Karpas-422 (cell line): Measurements from ENCODE around the gene MNT. TPM values are rescaled to one million over a fixed set of nuclear protein-coding genes. Genes with fewer than 3 reads are reported as not detected.

ENCODE experiments used
- DNase-seq: peaks from one replicate; pipeline ENCODE4 v3.0.0-alpha.2; 2015
- H2AFZ ChIP-seq: fragments of 200-600 bp; sonication (generic); 2 replicates; pipeline ENCODE4 v1.6.1; 2014; ENCODE audit warnings: antibody characterized with exemption, low read length, mixed read lengths
- H3K27ac ChIP-seq: fragments of 200-600 bp; sonication (generic); 2 replicates; pipeline ENCODE4 v1.5.1; 2014; ENCODE audit warnings: mild to moderate bottlenecking, low read length, moderate library complexity
- H3K27me3 ChIP-seq: fragments of 200-600 bp; sonication (generic); 2 replicates; pipeline ENCODE4 v1.6.1; 2014; ENCODE audit warnings: low read length, mixed read lengths
- H3K36me3 ChIP-seq: fragments of 200-600 bp; sonication (generic); 2 replicates; pipeline ENCODE4 v1.6.1; 2014; ENCODE audit warnings: low read length, mixed read lengths; ENCODE audit not compliant: insufficient read depth
- H3K4me1 ChIP-seq: fragments of 200-600 bp; sonication (generic); 2 replicates; pipeline ENCODE4 v1.6.1; 2014; ENCODE audit warnings: mild to moderate bottlenecking, low read length, mixed read lengths
- H3K4me2 ChIP-seq: fragments of 200-600 bp; sonication (generic); 2 replicates; pipeline ENCODE4 v1.6.1; 2014; ENCODE audit warnings: low read length, low read depth, mild to moderate bottlenecking; ENCODE audit not compliant: poor library complexity, severe bottlenecking
- H3K4me3 ChIP-seq: fragments of 200-600 bp; sonication (generic); 2 replicates; pipeline ENCODE4 v1.5.1; 2014; ENCODE audit warnings: mild to moderate bottlenecking, antibody characterized with exemption, low read length, mixed read lengths
- H3K79me2 ChIP-seq: fragments of 200-600 bp; sonication (generic); 2 replicates; pipeline ENCODE4 v1.6.1; 2014; ENCODE audit warnings: mild to moderate bottlenecking, low read length, mixed read lengths
- H3K9ac ChIP-seq: fragments of 200-600 bp; sonication (generic); 2 replicates; pipeline ENCODE4 v1.6.0; 2014; ENCODE audit warnings: low read length
- H3K9me2 ChIP-seq: fragments of 200-600 bp; sonication (generic), shearing (Covaris generic); replicated peaks from 2 replicates; pipeline ENCODE4 v1.6.0; 2014; ENCODE audit warnings: mild to moderate bottlenecking, low read length, moderate library complexity; ENCODE audit not compliant: insufficient read depth
- H3K9me3 ChIP-seq: fragments of 300-700, 200-600 bp; sonication (generic); 2 replicates; pipeline ENCODE4 v1.6.1; 2014; ENCODE audit warnings: low read length, mixed read lengths
- H4K20me1 ChIP-seq: fragments of 200-600 bp; sonication (generic); 2 replicates; pipeline ENCODE4 v1.6.1; 2014; ENCODE audit warnings: mild to moderate bottlenecking, antibody characterized with exemption, low read length, low read depth; ENCODE audit not compliant: insufficient read depth
- total RNA-seq: library from RNA; depleted of rRNA; stranded (reverse); fragments of >200 nt; shearing (Covaris generic); gene quantifications from 2 replicates; pipeline ENCODE4 v1.2.3, GENCODE V29; 2014; ENCODE audit warnings: low replicate concordance

Gene MNT
- total RNA-seq, 1 experiment from 2014 or later: 6.3 TPM

DNA sequence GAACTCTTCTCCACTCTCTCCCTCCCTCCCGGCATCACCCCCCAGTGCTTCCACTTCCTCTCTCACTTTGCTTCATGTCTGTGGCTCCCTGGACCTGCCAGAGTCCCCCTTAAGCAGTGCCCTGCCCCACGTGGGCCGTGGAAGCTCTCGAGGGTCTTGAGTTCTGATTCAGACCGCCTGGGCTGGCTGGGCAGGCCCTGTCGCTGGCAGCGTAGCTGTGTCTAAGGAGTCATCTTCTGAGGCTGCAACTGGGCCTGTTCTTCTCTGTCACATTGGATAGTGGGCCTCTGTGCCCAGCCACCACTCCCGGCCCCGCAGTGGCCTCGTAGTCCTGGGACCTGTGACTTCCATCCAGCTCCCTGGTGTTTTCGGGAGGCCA, 30.7 kb downstream of the MNT start:
- H3K79me2 ChIP-seq: no peaks in the 10 kb centered on the region
- no peak overlapping the region for H2AFZ ChIP-seq
- no peaks in the 10 kb centered on the region for H3K9me2 ChIP-seq
- H3K9ac ChIP-seq: no peak overlapping the region
- no peak overlapping the region for H3K4me2 ChIP-seq
- no peak for DNase-seq
- H3K9me3 ChIP-seq: no peaks in the 10 kb centered on the region
- H3K27ac ChIP-seq: no peak overlapping the region
- no peaks in the 10 kb centered on the region for H4K20me1 ChIP-seq
- H3K4me1 ChIP-seq: no peaks in the 10 kb centered on the region
- no peaks in the 10 kb centered on the region for H3K27me3 ChIP-seq
- no peak overlapping the region for H3K4me3 ChIP-seq
- H3K36me3 ChIP-seq: no peaks in the 10 kb centered on the region

DNA sequence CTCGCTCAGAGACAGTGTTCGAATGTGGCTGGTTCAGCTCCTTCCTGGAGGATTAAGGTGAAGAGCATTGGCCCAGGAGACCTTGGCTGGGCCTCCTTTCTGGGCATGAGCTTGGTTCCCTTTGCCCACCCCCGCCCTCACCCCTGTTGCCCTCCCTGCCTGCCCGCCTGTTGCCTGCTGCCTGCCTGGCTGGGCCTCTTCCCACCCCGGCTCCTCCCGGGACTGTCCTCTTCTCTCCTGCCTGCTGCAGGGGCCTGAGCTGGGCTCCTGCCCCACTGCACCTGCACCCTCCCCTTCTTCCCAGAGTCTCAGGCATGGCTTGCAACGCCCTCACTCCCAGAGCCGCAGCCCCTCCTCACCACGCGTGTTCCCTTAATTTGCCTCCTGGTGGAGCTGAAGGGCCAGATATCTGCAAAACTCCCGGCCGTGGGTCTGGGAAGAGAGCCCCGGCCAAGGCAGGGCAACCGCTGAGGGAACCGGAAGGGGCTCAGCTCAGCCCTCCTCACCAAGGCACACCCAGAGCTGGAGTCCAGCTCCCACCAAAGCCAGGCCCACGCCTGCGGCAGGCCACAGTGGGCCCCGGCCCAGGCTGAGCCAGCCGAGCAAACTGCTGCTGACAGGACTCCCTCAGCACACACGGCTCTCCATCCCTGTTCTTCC, 31.2 kb downstream of the MNT start:
- H3K27me3 ChIP-seq: no peaks in the 10 kb centered on the region
- no peak overlapping the region for H3K4me2 ChIP-seq
- no peak overlapping the region for H3K27ac ChIP-seq
- no peaks in the 10 kb centered on the region for H3K9me3 ChIP-seq
- H2AFZ ChIP-seq: no peak overlapping the region
- H3K79me2 ChIP-seq: no peaks in the 10 kb centered on the region
- H3K36me3 ChIP-seq: no peaks in the 10 kb centered on the region
- H3K9ac ChIP-seq: no peak overlapping the region
- DNase-seq: no peak
- H3K9me2 ChIP-seq: no peaks in the 10 kb centered on the region
- no peaks in the 10 kb centered on the region for H4K20me1 ChIP-seq
- H3K4me3 ChIP-seq: no peak overlapping the region
- H3K4me1 ChIP-seq: no peaks in the 10 kb centered on the region

DNA sequence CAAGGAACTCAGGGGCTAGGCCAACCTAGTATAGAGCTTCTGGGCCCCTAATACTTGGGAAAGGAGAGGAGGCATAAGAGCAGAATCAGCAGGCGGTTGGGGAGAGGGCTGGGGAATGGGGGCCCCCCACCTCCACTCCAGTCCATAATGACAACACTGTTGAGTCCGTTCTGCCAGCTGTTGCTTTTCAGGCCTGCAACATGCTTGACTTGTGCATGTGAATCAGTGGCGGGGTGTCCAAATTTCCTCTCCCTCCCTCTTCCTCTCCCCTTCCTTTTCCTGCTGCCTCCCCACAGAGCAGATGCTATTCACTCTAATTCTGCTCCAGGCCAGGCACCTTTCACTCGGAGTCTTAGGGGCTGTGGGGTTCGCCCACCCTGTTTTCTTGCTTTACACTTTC, 31.8 kb downstream of the MNT start:
- Histone ChIP-seq H3K79me2 (no peaks in the 10 kb centered on the region), H3K9me2 (no peaks in the 10 kb centered on the region), H3K27ac (no peak overlapping the region), H3K4me1 (no peaks in the 10 kb centered on the region), H2AFZ (no peak overlapping the region), H4K20me1 (no peaks in the 10 kb centered on the region), H3K4me3 (no peak overlapping the region), H3K27me3 (no peaks in the 10 kb centered on the region), H3K36me3 (no peaks in the 10 kb centered on the region), H3K9me3 (no peaks in the 10 kb centered on the region), H3K4me2 (no peak overlapping the region), H3K9ac (no peak overlapping the region)
- no peak for DNase-seq

DNA sequence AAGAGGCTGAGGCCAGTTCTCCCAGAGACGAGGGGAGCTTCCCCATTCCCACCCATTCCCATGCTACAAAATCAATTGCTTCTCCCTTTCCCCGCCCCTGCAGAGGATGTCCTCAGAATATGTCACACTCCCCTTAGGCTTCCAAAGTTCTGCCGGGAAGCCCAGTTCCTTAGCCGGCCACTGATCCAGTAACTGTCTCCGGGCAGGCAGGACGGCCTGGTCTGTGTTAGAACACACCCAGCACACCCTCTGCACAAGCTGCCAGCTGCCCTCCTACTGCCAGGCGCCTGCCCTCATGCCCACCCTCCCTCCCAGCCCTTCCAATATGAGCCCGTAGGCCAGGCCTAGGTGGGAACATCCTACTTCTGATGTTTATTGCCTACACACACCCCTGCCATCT, 32.5 kb downstream of the MNT start:
- no peaks in the 10 kb centered on the region for H3K4me1 ChIP-seq
- H3K79me2 ChIP-seq: no peaks in the 10 kb centered on the region
- no peaks in the 10 kb centered on the region for H3K9me2 ChIP-seq
- DNase-seq: no peak
- H3K4me2 ChIP-seq: no peak overlapping the region
- no peak overlapping the region for H3K9ac ChIP-seq
- H2AFZ ChIP-seq: no peak overlapping the region
- H3K27me3 ChIP-seq: no peaks in the 10 kb centered on the region
- H3K36me3 ChIP-seq: no peaks in the 10 kb centered on the region
- H4K20me1 ChIP-seq: no peaks in the 10 kb centered on the region
- H3K4me3 ChIP-seq: no peak overlapping the region
- no peaks in the 10 kb centered on the region for H3K9me3 ChIP-seq
- H3K27ac ChIP-seq: no peak overlapping the region

DNA sequence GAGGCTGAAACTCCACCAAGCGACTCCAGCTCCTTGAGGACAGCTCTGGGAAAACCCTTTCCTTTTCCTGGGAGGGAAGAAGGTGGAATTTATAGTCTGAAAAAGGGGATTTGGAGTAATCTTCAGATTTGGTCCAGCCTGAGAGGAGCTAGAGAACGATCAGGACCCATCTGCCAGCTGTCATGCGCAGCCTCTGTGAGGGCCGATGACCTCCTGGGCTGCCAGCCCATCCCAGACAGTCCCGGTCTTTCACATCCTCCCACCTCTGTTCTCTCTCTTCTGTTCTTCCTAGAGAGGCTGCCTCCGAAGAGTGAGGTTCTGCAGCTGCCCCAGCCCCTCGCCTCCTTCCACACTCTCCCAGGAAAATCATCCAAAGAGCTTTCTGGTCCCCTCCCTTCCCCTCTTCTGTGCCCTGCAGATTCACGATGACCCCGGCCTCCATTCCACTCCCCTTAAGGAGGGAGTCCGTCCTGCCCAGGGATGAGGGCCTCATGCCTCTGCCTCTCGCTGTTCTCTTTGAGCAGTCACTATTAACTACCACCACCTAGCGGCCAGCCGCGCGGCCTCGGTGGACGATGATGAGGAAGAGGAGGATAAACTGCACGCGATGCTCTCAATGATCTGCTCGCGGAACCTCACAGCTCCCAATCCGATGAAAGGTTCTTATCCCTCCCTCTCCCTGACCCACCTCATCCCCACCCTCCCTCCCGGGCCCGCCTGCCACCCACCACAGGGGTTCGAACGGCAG, 33.9 kb downstream of the MNT start:
- Histone ChIP-seq H3K4me2 (no peak overlapping the region), H4K20me1 (no peaks in the 10 kb centered on the region), H3K9ac (no peak overlapping the region), H3K27me3 (no peaks in the 10 kb centered on the region), H2AFZ (no peak overlapping the region), H3K27ac (no peak overlapping the region), H3K9me3 (no peaks in the 10 kb centered on the region), H3K79me2 (no peaks in the 10 kb centered on the region), H3K4me3 (no peak overlapping the region), H3K36me3 (no peaks in the 10 kb centered on the region), H3K9me2 (no peaks in the 10 kb centered on the region), H3K4me1 (no peaks in the 10 kb centered on the region)
- no peak for DNase-seq

DNA sequence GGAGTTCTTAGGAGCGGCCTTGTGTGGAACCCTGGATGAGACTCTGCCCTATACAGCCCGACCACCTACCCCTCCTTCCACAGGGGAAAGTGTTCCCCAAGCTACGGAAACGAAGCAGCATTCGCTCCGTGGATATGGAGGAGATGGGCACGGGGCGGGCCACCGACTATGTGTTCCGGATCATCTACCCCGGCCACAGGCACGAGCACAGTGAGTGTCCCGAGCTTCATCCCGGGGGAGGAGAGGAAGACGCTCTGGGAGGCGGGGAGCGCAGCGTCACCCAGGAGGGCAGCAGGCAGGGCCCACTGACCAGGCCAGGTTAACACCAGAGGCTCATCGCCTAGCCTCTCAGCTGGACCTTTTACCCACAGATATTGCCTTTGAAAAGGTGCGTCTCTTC, 35.7 kb downstream of the MNT start:
- H3K27ac ChIP-seq: no peak overlapping the region
- H3K9me2 ChIP-seq: no peaks in the 10 kb centered on the region
- no peaks in the 10 kb centered on the region for H3K4me1 ChIP-seq
- H4K20me1 ChIP-seq: no peaks in the 10 kb centered on the region
- no peak overlapping the region for H3K4me2 ChIP-seq
- H3K79me2 ChIP-seq: no peaks in the 10 kb centered on the region
- no peak overlapping the region for H2AFZ ChIP-seq
- H3K27me3 ChIP-seq: no peaks in the 10 kb centered on the region
- H3K36me3 ChIP-seq: no peaks in the 10 kb centered on the region
- H3K9me3 ChIP-seq: no peaks in the 10 kb centered on the region
- DNase-seq: no peak
- H3K9ac ChIP-seq: no peak overlapping the region
- H3K4me3 ChIP-seq: no peak overlapping the region

DNA sequence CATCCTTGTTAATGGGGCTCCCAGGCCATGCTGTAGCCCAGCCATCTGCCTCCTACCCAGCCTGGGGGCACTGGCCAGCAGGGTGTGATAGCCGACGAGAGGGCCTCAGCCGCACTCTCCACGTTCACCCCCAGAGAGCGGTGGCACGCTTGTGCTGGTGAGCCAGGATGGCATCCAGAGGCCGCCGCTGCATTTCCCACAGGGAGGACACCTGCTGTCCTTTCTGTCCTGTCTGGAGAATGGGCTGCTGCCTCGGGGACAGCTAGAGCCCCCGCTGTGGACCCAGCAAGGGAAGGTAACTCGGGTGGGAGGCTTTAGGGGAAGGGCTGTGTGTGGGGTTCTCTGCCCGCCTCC, 36.1 kb downstream of the MNT start:
- H3K9ac ChIP-seq: no peak overlapping the region
- no peak overlapping the region for H3K4me3 ChIP-seq
- no peaks in the 10 kb centered on the region for H3K9me2 ChIP-seq
- no peak overlapping the region for H2AFZ ChIP-seq
- no peaks in the 10 kb centered on the region for H3K79me2 ChIP-seq
- no peak overlapping the region for H3K27ac ChIP-seq
- H3K4me2 ChIP-seq: no peak overlapping the region
- H4K20me1 ChIP-seq: no peaks in the 10 kb centered on the region
- no peaks in the 10 kb centered on the region for H3K9me3 ChIP-seq
- no peaks in the 10 kb centered on the region for H3K4me1 ChIP-seq
- H3K27me3 ChIP-seq: no peaks in the 10 kb centered on the region
- H3K36me3 ChIP-seq: no peaks in the 10 kb centered on the region
- DNase-seq: no peak

DNA sequence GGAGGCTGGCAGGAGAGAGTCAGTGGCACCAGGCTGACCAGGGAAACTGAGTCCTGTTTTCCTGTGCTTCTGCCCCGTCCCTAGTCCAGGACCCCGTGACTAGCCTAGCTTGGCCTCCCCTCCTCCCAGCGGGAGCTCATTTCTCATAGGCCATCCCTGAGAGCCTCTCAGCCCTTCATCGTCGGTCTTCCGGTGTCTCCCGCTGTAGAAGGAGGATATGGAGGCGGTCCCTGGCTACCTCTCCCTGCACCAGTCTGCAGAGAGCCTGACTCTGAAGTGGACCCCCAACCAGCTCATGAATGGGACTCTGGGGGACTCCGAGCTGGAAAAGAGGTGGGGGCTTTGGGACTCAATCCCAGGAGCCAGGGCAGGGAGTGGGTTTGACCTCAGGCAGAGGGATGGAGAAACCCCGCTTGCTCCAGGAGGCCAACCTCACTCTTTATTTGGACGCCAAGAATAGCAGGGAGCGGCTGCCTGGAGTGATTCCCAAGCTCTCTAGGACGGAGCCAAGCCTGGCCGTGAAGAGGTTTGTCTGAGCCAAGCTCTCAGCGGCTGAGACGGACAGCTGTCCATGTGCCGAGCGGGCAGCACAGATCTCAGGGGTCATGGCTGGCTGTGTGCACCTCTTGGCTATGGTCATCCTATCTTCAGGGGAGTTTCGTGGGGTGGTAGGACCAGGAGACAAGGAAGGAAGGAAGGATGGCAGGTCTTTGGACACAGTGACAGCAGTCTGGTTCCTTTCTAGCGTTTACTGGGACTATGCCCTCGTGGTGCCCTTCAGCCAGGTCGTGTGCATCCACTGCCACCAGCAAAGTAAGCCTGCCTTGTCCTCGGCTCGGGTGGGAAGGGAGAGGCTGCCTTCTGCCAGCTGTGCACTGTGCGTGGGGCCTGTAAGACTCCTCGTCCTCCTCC, 36.8 kb downstream of the MNT start:
- no peaks in the 10 kb centered on the region for H3K79me2 ChIP-seq
- H2AFZ ChIP-seq: no peak overlapping the region
- no peak overlapping the region for H3K9ac ChIP-seq
- H3K27ac ChIP-seq: no peak overlapping the region
- no peaks in the 10 kb centered on the region for H4K20me1 ChIP-seq
- H3K27me3 ChIP-seq: no peaks in the 10 kb centered on the region
- no peak overlapping the region for H3K4me3 ChIP-seq
- H3K4me1 ChIP-seq: no peaks in the 10 kb centered on the region
- no peaks in the 10 kb centered on the region for H3K9me3 ChIP-seq
- no peak overlapping the region for H3K4me2 ChIP-seq
- no peaks in the 10 kb centered on the region for H3K9me2 ChIP-seq
- H3K36me3 ChIP-seq: no peaks in the 10 kb centered on the region
- DNase-seq: no peak
